Astrocyte (in vitro differentiated cells and primary cell): ENCODE results near the gene NYNRIN.

Source experiments
- EZH2 ChIP-seq: IDR thresholded peaks from 2 replicates; pipeline ENCODE4 v1.6.1; 2012; ENCODE audit warnings: mild to moderate bottlenecking, low read length, inconsistent platforms; ENCODE audit not compliant: insufficient read depth
- TF ChIP-seq, protein P1 (sequence below): IDR thresholded peaks from 2 replicates; pipeline ENCODE4 v1.5.1; 2011; ENCODE audit warnings: low read depth, mild to moderate bottlenecking, inconsistent platforms, low read length, moderate library complexity; ENCODE audit not compliant: insufficient read depth

DNA sequence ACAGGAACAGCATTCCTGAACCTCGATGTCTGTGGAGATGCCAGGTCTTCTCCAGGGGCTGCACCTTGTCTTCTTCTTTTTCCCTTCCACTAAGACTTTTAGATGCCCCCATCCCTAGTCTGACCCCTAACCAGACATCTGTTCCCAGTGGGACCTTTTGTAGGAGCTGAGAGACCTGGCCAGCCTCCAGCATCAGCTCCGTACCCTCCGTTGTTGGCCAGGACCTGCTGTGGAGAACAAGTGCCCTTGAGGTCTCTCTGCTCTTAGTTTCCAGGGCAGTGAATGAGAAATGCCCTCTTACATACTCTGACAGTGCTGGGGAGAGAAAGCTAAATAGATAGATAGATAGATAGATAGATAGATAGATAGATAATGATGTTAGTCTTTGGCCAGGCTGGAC is 60.5 kb downstream of the NYNRIN start:
- TF ChIP-seq, protein P1, sequence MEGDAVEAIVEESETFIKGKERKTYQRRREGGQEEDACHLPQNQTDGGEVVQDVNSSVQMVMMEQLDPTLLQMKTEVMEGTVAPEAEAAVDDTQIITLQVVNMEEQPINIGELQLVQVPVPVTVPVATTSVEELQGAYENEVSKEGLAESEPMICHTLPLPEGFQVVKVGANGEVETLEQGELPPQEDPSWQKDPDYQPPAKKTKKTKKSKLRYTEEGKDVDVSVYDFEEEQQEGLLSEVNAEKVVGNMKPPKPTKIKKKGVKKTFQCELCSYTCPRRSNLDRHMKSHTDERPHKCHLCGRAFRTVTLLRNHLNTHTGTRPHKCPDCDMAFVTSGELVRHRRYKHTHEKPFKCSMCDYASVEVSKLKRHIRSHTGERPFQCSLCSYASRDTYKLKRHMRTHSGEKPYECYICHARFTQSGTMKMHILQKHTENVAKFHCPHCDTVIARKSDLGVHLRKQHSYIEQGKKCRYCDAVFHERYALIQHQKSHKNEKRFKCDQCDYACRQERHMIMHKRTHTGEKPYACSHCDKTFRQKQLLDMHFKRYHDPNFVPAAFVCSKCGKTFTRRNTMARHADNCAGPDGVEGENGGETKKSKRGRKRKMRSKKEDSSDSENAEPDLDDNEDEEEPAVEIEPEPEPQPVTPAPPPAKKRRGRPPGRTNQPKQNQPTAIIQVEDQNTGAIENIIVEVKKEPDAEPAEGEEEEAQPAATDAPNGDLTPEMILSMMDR: no peak
- no peak for TF ChIP-seq EZH2
